HG03108 (cell line): ENCODE results near the gene GPC6.

Experiments
- ATAC-seq: cut with Tn5 transposase; IDR thresholded peaks from one replicate; pipeline ENCODE4 v1.9.1; 2021; ENCODE audit warnings: moderate library complexity; ENCODE audit not compliant: unreplicated experiment

Gene GPC6

GRCh38 chr13:93727211-93728141, 500.9 kb downstream of the GPC6 start:
- ATAC-seq, result no peak

- no peak for ATAC-seq
Observed at GRCh38 chr13:93729383-93729782, 502.8 kb downstream of the GPC6 start.

GRCh38 chr13:93730780-93731179, 504.2 kb downstream of the GPC6 start:
- ATAC-seq, result no peak

GRCh38 chr13:93732186-93732585, 505.6 kb downstream of the GPC6 start:
- ATAC-seq, result no peak

- no peak for ATAC-seq
Observed at GRCh38 chr13:93736081-93736480, 509.5 kb downstream of the GPC6 start.

GRCh38 chr13:93736909-93737308, 510.3 kb downstream of the GPC6 start:
- no peak for ATAC-seq

- no peak for ATAC-seq
Observed at GRCh38 chr13:93740334-93740733, 513.7 kb downstream of the GPC6 start.

GRCh38 chr13:93744033-93744432, 517.4 kb downstream of the GPC6 start:
- ATAC-seq, result no peak

GRCh38 chr13:93744886-93745285, 518.3 kb downstream of the GPC6 start:
- ATAC-seq, result no peak

GRCh38 chr13:93745884-93746283, 519.3 kb downstream of the GPC6 start:
- no peak for ATAC-seq

GRCh38 chr13:93746589-93746988, 520.0 kb downstream of the GPC6 start:
- no peak for ATAC-seq

- no peak for ATAC-seq
Observed at GRCh38 chr13:93750676-93751075, 524.1 kb downstream of the GPC6 start.

- ATAC-seq, result no peak
Observed at GRCh38 chr13:93751117-93751516, 524.5 kb downstream of the GPC6 start.

- no peak for ATAC-seq
Observed at GRCh38 chr13:93752541-93752940, 525.9 kb downstream of the GPC6 start.

GRCh38 chr13:93753639-93754038, 527.0 kb downstream of the GPC6 start:
- ATAC-seq, result no peak

GRCh38 chr13:93755341-93755740, 528.7 kb downstream of the GPC6 start:
- ATAC-seq, result no peak

GRCh38 chr13:93758575-93758974, 532.0 kb downstream of the GPC6 start:
- no peak for ATAC-seq

- ATAC-seq, result no peak
Observed at GRCh38 chr13:93762708-93763426, 536.3 kb downstream of the GPC6 start.

GRCh38 chr13:93765062-93765461, 538.5 kb downstream of the GPC6 start:
- ATAC-seq, result no peak

GRCh38 chr13:93765811-93766210, 539.2 kb downstream of the GPC6 start:
- no peak for ATAC-seq

- no peak for ATAC-seq
Observed at GRCh38 chr13:93766719-93767118, 540.1 kb downstream of the GPC6 start.
